PC-9 (cell line): ENCODE measurements around the gene TBC1D9B. TPM values are rescaled to one million over a fixed set of nuclear protein-coding genes. Genes with fewer than 3 reads are reported as not detected.
A peak's percentile ranks its signal among the peaks of the same experiment; 100 is the strongest.
"Not testable (repeated sequence)": the region's sequence is repeated elsewhere in the genome, so short reads cannot be mapped to it uniquely, and the experiment has no call there.

Source experiments
- BruUV-seq: library from RNA; stranded (reverse); fragments of 400-500 nt; replicated peaks from 2 replicates; lab custom pipeline; 2021; lab: Mats Ljungman, UMichigan
- CTCF ChIA-PET: fragments of 300-600 bp; sonication (Branson Sonifier 250); formaldehyde crosslinking; loops from one replicate; lab custom pipeline; 2022; ENCODE audit warnings: antibody characterized with exemption; lab: Charles Lee
- POLR2A ChIA-PET: fragments of 300-600 bp; sonication (Branson Sonifier 250); formaldehyde crosslinking; loops from one replicate; lab custom pipeline; 2022; ENCODE audit warnings: antibody characterized with exemption; ENCODE audit not compliant: unreplicated experiment; lab: Charles Lee
- DNase-seq, 2 experiments: peaks; one replicate each; pipeline versions ENCODE4 v3.0.0 to v3.0.0-alpha.2; 2015 to 2022; ENCODE audit warnings: mixed read lengths in 1 of 2
- H2AFZ ChIP-seq: fragments of 200-600 bp; sonication (generic); 2 replicates; pipeline ENCODE4 v1.8.1; 2017; ENCODE audit warnings: antibody characterized with exemption
- H3F3A ChIP-seq: fragments of 200-600 bp; sonication (generic); 2 replicates; pipeline ENCODE4 v1.8.1; 2017; ENCODE audit warnings: antibody characterized with exemption, mild to moderate bottlenecking, low read depth; ENCODE audit not compliant: insufficient read depth
- H3K27ac ChIP-seq: fragments of 200-600 bp; sonication (generic); 2 replicates; pipeline ENCODE4 v1.6.1; 2016; ENCODE audit warnings: mixed run types
- H3K27me3 ChIP-seq: fragments of 200-600 bp; sonication (generic); 2 replicates; pipeline ENCODE4 v1.6.1; 2016; ENCODE audit warnings: low read depth, mixed run types; ENCODE audit not compliant: insufficient read depth
- H3K36me3 ChIP-seq: fragments of 200-600 bp; sonication (generic); 2 replicates; pipeline ENCODE4 v1.6.1; 2016; ENCODE audit warnings: low read depth, mixed run types
- H3K4me1 ChIP-seq: fragments of 200-600 bp; sonication (generic); replicated peaks from 2 replicates; pipeline ENCODE4 v1.6.1; 2016; ENCODE audit warnings: mixed run types; ENCODE audit not compliant: insufficient read depth
- H3K4me2 ChIP-seq: fragments of 200-600 bp; sonication (generic); 2 replicates; pipeline ENCODE4 v1.6.1; 2017; ENCODE audit warnings: mixed run types
- H3K4me3 ChIP-seq: fragments of 200-600 bp; sonication (generic); 2 replicates; pipeline ENCODE4 v1.6.1; 2016; ENCODE audit warnings: mixed run types
- H3K79me2 ChIP-seq: fragments of 200-600 bp; sonication (generic); 2 replicates; pipeline ENCODE4 v1.6.1; 2017; ENCODE audit warnings: low read depth, mixed run types
- H3K9me2 ChIP-seq: fragments of 200-600 bp; sonication (generic); 2 replicates; pipeline ENCODE4 v1.8.1; 2017; ENCODE audit warnings: mild to moderate bottlenecking; ENCODE audit not compliant: insufficient read depth
- H3K9me3 ChIP-seq: fragments of 200-600 bp; sonication (generic); 2 replicates; pipeline ENCODE4 v1.8.1; 2016; ENCODE audit warnings: low read depth; ENCODE audit not compliant: insufficient read depth
- H4K20me1 ChIP-seq: fragments of 200-600 bp; sonication (generic); 2 replicates; pipeline ENCODE4 v1.8.1; 2017; ENCODE audit not compliant: insufficient read depth
- CTCF ChIP-seq: fragments of 200-600 bp; sonication (generic); conservative IDR thresholded peaks from 2 replicates; pipeline ENCODE4 v1.6.1; 2017; ENCODE audit warnings: mixed run types, antibody characterized with exemption, mild to moderate bottlenecking, moderate library complexity
- EZH2 ChIP-seq: fragments of 200-600 bp; sonication (generic); IDR thresholded peaks from 2 replicates; pipeline ENCODE4 v1.8.0; 2017; ENCODE audit warnings: antibody characterized with exemption, low read depth
- intact Hi-C: fragments of 100-400 bp; cut with micrococcal nuclease; formaldehyde crosslinking; loops from one replicate; pipeline ENCODE4 v1.10.0; 2022; ENCODE audit not compliant: unreplicated experiment
- total RNA-seq: library from RNA; stranded (reverse); gene quantifications from 2 replicates; pipeline ENCODE4 v1.2.3, GENCODE V29; 2021

The TBC1D9B gene
- total RNA-seq, 1 experiment from 2014 or later, result 118 TPM

GRCh38 chr5:179836225-179837019 lies 71.3 kb downstream of the TBC1D9B start:
- POLR2A ChIA-PET, result interaction anchor here (0.6 kb wide), 1 partner anchor 17 kb away, joined by 3 read pairs; no protein-coding TSS in a partner anchor

GRCh38 chr5:179834871-179835270 lies 72.8 kb downstream of the TBC1D9B start:
- CTCF ChIA-PET, H3K9me3 ChIP-seq, H3K27ac ChIP-seq, H2AFZ ChIP-seq, DNase-seq, H3K4me2 ChIP-seq, H3K9me2 ChIP-seq, POLR2A ChIA-PET, H3K4me3 ChIP-seq, H3K4me1 ChIP-seq, BruUV-seq, H3K27me3 ChIP-seq: not testable (repeated sequence)
- H3K79me2 ChIP-seq, result peaks cover 23% of the 10 kb centered on the region
- intact Hi-C loops, result loop anchor here (5.0 kb wide), 2 partner anchors 38 to 73 kb away; no protein-coding TSS in a partner anchor
- H4K20me1 ChIP-seq, result peaks cover 79% of the 10 kb centered on the region
- peaks cover 46% of the 10 kb centered on the region for H3K36me3 ChIP-seq
- H3F3A ChIP-seq, result peaks cover 87% of the 10 kb centered on the region

More at GRCh38 chr5:179836225-179837019, 71.3 kb downstream of the TBC1D9B start:
- H3K79me2 ChIP-seq, result peaks cover 10% of the 10 kb centered on the region; the same call in 1 of the 2 replicates
- no peak overlapping the region for H3K4me2 ChIP-seq
- BruUV-seq, result TSS peak; percentile 7
- H3K36me3 ChIP-seq, result peaks cover 30% of the 10 kb centered on the region
- H3K4me3 ChIP-seq, result no peak overlapping the region
- no peaks in the 10 kb centered on the region for H3K27me3 ChIP-seq
- no peaks in the 10 kb centered on the region for H3K4me1 ChIP-seq
- 0 out of 2 replicates have a peak overlapping the region, but pooled peaks have one; percentile 17 for H3K27ac ChIP-seq
- no peak for TF ChIP-seq CTCF
- no peak for TF ChIP-seq EZH2
- H3K9me3 ChIP-seq, result no peaks in the 10 kb centered on the region
- CTCF ChIA-PET, result no interaction called here
- peaks cover 66% of the 10 kb centered on the region for H4K20me1 ChIP-seq
- no peaks in the 10 kb centered on the region for H3K9me2 ChIP-seq
- peak in 1 of 2 experiments; percentile 49 for DNase-seq
- no peak overlapping the region for H2AFZ ChIP-seq
- H3F3A ChIP-seq, result peaks cover 80% of the 10 kb centered on the region
- intact Hi-C loops, result loop anchor here (5.0 kb wide), 2 partner anchors 39 to 74 kb away; no protein-coding TSS in a partner anchor

GRCh38 chr5:179834120-179834519 lies 73.6 kb downstream of the TBC1D9B start:
- BruUV-seq, result no TSS peak
- Histone ChIP-seq H2AFZ (no peak overlapping the region), H3K27me3 (no peaks in the 10 kb centered on the region), H3K36me3 (peaks cover 53% of the 10 kb centered on the region), H3K9me2 (no peaks in the 10 kb centered on the region), H4K20me1 (peaks cover 77% of the 10 kb centered on the region), H3K79me2 (peaks cover 29% of the 10 kb centered on the region), H3K27ac (no peak overlapping the region), H3K9me3 (no peaks in the 10 kb centered on the region), H3K4me3 (no peak overlapping the region), H3F3A (peaks cover 87% of the 10 kb centered on the region), H3K4me1 (no peaks in the 10 kb centered on the region), H3K4me2 (no peak overlapping the region)
- ChIA-PET CTCF (no interaction called here), POLR2A (no interaction called here)
- TF ChIP-seq CTCF (no peak), EZH2 (no peak)
- DNase-seq, result no peak
- intact Hi-C loops, result no loop called here
